ENCODE data around the gene PSMA4. TPM values are rescaled to one million over a fixed set of nuclear protein-coding genes. Genes with fewer than 3 reads are reported as not detected.

The PSMA4 gene
- total RNA-seq, 1 experiment from 2014 or later: 294 TPM

- TF ChIP-seq ZNF274 (IDR thresholded peaks at IDR 0.05; ENCODE audit: low read depth, low read length) (no peak), SIN3A (IDR thresholded peaks at IDR 0.05; ENCODE audit: low read depth) (no peak; the same call in 1 of the 2 replicates), EZH2 (IDR thresholded peaks at IDR 0.05) (no peak), SP1 (IDR thresholded peaks at IDR 0.05; ENCODE audit: low read depth) (no peak), ZFX (IDR thresholded peaks at IDR 0.05) (peak; percentile 52; the same call in 1 of the 2 replicates), CTCF (IDR thresholded peaks at IDR 0.05 in 2 of 3, conservative IDR thresholded peaks at IDR 0.05 in 1 of 3; ENCODE audit: borderline replicate concordance in 1 of 3, insufficient read depth in 1 of 3, low read depth in 2 of 3, low read length in 2 of 3) (no peak), CBX3 (IDR thresholded peaks at IDR 0.05; ENCODE audit: low read depth) (no peak), POLR2A (IDR thresholded peaks at IDR 0.05; ENCODE audit: borderline replicate concordance, extremely low read depth, insufficient read depth, insufficient read length) (peak; percentile 79), ZBTB33 (IDR thresholded peaks at IDR 0.05; ENCODE audit: extremely low read depth, insufficient replicate concordance, low read length) (no peak), JUND (IDR thresholded peaks at IDR 0.05) (no peak)
Observed at GRCh38 chr15:78565097-78565950, 25.1 kb downstream of the PSMA4 start, which contains the start of gene CHRNA5 (continued).
